Activated CD4-positive, alpha-beta T cell treated with anti-CD3 and anti-CD28 coated beads for 4 hours (primary cell): ENCODE measurements around the gene PRR19.
A peak's percentile ranks its signal among the peaks of the same experiment; 100 is the strongest.
"Not testable (repeated sequence)": the region's sequence is repeated elsewhere in the genome, so short reads cannot be mapped to it uniquely, and the experiment has no call there.

Experiments
- DNase-seq, 2 donors: peaks; one replicate each; pipeline ENCODE4 v3.0.0-alpha.2; 2020

The PRR19 gene

GRCh38 chr19:42301646-42302203, at the start of gene PRR19:
Gene PRR19, plus strand, starts transcription at chr19:42302132. Its CDS starts 7,453 bp downstream, at chr19:42309585.
- DNase-seq: no peak

GRCh38 chr19:42252365-42253244, 49.3 kb upstream of the PRR19 start:
- DNase-seq: no peak

- DNase-seq: peak; percentile 57
Measured at GRCh38 chr19:42253245-42254088, 48.5 kb upstream of the PRR19 start.

GRCh38 chr19:42254089-42254849, 47.7 kb upstream of the PRR19 start:
- peak; percentile 80 to 82 for DNase-seq

GRCh38 chr19:42254850-42255765, 46.8 kb upstream of the PRR19 start, which contains the start of gene ERF:
Gene ERF, minus strand, starts transcription at chr19:42255128. Its CDS starts 129 bp downstream, at chr19:42254999.
- peak; percentile 92 to 94 for DNase-seq

- no peak for DNase-seq
Measured at GRCh38 chr19:42255766-42256745, 45.9 kb upstream of the PRR19 start.

- DNase-seq: not testable (repeated sequence)
Measured at GRCh38 chr19:42257842-42258241, 44.1 kb upstream of the PRR19 start.

- DNase-seq: no peak
Measured at GRCh38 chr19:42261763-42262162, 40.2 kb upstream of the PRR19 start.

- DNase-seq: not testable (repeated sequence)
Measured at GRCh38 chr19:42266105-42266504, 35.8 kb upstream of the PRR19 start.

- DNase-seq: not testable (repeated sequence)
Measured at GRCh38 chr19:42266928-42267603, 34.9 kb upstream of the PRR19 start.

- DNase-seq: no peak
Measured at GRCh38 chr19:42267644-42268141, 34.2 kb upstream of the PRR19 start.

GRCh38 chr19:42268142-42268703, 33.7 kb upstream of the PRR19 start:
- peak; percentile 99 for DNase-seq

- DNase-seq: peak; percentile 99 to 100
Measured at GRCh38 chr19:42268704-42269477, 33.0 kb upstream of the PRR19 start, which contains the start of gene CIC. Gene CIC, plus strand, starts transcription at chr19:42269252. Its CDS starts 2,532 bp downstream, at chr19:42271784.

GRCh38 chr19:42269478-42270345, 32.2 kb upstream of the PRR19 start:
- DNase-seq: no peak

- peak; percentile 44 to 50 for DNase-seq
Measured at GRCh38 chr19:42270346-42271044, 31.4 kb upstream of the PRR19 start.

GRCh38 chr19:42271045-42271419, 30.9 kb upstream of the PRR19 start:
- DNase-seq: no peak
